GM13976 (cell line): ENCODE results near the gene IL32.
A peak's percentile ranks its signal among the peaks of the same experiment; 100 is the strongest.

Experiments used
- DNase-seq: peaks from one replicate; pipeline ENCODE4 v3.0.0; 2012; ENCODE audit warnings: low spot score
- in situ Hi-C: fragments of 300-500 bp; cut with MboI; formaldehyde crosslinking; loops from one replicate; pipeline ENCODE4 v1.12.0; 2022; ENCODE audit warnings: low sequenced_read_pairs, mixed read lengths, inconsistent platforms; ENCODE audit not compliant: unreplicated experiment
- TF ChIP-seq, protein P1 (sequence below): IDR thresholded peaks from 2 replicates; pipeline ENCODE4 v1.5.1; 2012; ENCODE audit warnings: borderline replicate concordance, mild to moderate bottlenecking; ENCODE audit not compliant: insufficient read depth; ENCODE audit errors: extremely low read depth, missing control alignments, control extremely low read depth

The IL32 gene, protein sequence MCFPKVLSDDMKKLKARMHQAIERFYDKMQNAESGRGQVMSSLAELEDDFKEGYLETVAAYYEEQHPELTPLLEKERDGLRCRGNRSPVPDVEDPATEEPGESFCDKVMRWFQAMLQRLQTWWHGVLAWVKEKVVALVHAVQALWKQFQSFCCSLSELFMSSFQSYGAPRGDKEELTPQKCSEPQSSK

DNA sequence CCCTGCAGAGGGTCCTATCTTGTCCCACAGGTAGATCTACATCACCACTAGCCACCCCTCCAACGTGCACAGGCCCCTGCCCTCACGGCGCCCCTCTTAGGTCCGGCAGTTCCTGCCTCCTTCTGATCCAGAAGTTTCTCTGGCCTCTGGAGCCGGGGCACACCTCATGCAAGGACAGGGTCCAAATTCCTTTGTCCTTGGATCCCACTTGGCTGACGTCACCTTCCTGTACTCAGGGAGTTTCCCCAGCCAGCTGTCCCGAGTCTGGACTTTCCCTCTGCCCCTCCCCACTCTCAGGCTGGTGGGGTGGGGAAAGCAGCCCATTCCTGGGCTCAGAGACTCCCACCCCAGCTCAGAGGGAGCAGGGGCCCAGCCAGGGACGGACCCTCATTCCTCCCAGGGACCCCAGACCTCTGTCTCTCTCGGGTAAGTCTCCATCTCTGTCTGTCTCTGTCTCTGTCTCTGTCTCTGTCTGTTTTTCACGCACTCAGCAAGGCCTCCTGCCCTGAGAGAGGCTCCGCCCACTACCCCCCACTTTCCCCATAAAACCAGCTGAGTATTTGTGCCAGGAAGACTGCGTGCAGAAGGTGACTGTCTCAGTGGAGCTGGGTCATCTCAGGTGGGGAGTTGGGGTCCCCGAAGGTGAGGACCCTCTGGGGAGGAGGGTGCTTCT lies at the start of gene IL32:
TSS of gene IL32 (plus strand) at position 572 of the 673 bp plus-strand sequence. CDS start 172 bp downstream, outside the sequence.
- DNase-seq, result peak; percentile 77
- in situ Hi-C loops, result loop anchor here (10.0 kb wide), 1 partner anchor 60 kb away; no protein-coding TSS in a partner anchor
- TF ChIP-seq, protein P1, sequence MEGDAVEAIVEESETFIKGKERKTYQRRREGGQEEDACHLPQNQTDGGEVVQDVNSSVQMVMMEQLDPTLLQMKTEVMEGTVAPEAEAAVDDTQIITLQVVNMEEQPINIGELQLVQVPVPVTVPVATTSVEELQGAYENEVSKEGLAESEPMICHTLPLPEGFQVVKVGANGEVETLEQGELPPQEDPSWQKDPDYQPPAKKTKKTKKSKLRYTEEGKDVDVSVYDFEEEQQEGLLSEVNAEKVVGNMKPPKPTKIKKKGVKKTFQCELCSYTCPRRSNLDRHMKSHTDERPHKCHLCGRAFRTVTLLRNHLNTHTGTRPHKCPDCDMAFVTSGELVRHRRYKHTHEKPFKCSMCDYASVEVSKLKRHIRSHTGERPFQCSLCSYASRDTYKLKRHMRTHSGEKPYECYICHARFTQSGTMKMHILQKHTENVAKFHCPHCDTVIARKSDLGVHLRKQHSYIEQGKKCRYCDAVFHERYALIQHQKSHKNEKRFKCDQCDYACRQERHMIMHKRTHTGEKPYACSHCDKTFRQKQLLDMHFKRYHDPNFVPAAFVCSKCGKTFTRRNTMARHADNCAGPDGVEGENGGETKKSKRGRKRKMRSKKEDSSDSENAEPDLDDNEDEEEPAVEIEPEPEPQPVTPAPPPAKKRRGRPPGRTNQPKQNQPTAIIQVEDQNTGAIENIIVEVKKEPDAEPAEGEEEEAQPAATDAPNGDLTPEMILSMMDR, result no peak

DNA sequence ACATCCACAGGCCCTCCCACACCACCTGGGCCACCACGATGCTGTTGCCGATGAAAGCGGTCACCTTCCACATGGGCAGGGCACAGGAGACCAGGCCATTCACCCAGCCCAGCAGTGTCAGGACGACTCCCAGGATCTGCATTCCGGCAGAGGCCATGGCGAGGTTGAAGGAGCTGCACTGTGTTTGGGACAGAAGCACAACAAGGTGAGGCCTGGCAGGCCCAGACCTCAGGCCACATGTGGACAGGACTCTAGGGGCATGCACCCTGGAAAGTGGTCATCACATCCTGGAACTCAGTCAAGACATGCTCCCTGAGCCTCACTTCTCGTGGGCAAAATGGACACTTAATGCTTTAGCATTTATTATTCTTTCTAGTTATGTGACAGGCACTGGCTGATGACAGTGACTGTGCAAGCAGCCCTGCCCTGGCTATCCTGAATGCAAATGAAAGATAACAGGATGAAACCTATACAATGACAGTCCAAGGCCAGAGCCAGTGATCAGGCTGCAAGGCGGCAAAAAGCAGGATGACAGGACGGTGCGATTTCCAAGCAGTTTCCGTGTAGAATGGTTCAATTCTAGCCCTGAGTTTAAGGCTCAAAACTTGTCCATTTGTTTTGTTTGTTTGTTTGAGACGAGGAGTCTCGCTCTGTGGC lies 49.4 kb upstream of the IL32 start:
- no peak for DNase-seq
- in situ Hi-C loops, result no loop called here

DNA sequence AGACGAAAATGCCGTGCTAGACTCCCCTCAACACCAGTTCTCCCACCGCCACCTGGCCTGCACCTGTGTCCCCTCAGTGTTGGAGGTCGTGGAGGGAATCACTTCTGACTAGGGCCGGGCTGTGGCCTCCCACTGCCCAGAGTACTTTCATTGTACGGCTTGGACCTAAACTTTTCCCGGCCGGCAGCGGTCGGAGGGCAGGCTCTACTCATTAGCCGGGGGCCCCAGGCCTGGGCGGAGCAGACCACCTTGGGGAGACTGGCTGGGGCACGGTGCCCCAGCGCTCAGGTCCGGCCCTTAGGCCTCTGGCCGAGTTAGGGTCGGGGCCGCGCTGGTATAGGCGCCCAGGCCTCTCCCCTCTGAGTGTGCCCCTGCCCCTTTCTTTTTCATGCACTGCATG lies 48.1 kb upstream of the IL32 start:
- TF ChIP-seq, protein P1, result no peak
- DNase-seq, result no peak
- in situ Hi-C loops, result no loop called here

More for the DNA sequence above, 49.4 kb upstream of the IL32 start:
- TF ChIP-seq, protein P1, result no peak

DNA sequence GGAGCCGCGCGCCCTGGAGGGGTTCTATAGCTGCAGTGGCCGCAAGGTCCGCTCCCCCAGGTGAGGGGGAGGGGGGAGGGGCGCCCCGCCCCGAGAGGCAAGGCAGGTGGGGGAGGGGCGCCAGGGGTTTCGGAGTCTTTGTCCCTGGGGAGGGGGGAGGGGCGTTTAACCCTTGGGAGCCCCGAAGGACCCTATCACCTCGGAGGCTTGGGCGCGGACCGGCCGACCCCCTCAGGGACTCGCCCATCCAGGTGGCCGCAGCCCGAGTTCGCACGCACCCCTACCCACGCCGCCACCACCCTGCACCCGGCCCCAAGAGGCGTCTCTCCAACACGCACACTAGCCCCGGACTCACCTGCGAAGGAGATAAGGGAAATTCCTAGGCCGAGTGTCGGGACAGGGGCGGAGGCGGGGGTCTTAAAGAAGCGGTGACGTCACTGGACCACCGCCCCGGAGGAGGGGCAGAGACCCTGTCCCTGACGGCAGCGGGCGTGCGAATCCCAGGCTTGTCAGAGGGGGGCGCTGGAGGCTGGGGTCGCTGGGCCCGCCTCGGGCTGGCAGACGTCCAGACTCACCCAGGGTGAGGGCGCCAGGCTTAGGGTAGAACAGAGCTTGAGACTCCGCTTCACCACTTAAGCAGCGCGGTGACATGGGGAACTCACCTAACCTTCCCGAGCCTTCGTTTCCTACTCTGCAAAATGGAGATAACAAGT lies 47.5 kb upstream of the IL32 start, which contains the start of gene CLDN6:
TSS of gene CLDN6 (minus strand) at position 390 of the 713 bp plus-strand sequence. CDS start 2,162 bp downstream, outside the sequence.
- in situ Hi-C loops, result no loop called here
- DNase-seq, result no peak
- TF ChIP-seq, protein P1, result peak; percentile 47

DNA sequence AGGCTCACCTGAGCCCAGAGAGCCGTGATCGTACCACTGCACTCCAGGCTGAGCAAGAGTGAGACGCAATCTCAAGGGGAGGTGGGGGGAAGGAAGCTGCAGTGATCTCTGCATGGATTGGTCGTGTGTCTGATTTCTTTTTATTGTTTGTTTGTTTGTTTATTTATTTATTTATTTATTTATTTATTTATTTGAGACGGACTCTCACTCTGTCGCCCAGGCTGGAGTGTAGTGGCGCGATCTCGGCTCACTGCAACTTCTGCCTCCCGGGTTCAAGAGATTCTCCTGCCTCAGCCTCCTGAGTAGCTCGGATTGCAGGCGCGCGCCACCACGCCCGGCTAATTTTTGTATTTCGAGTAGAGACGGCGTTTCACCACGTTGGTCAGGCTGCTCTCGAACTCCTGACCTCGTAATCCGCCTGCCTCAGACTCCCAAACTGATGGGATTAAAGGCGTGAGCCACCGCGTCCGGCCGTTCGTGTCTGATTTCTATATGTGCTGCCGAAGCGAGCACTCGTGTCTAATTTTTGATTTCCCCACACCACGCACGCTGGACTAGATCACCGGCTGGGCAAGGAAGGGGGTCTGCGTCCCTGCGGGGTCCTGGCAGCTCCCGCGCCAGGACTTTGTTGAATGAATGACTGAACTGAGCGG lies 45.7 kb upstream of the IL32 start:
- TF ChIP-seq, protein P1, result no peak
- DNase-seq, result no peak
- in situ Hi-C loops, result no loop called here

DNA sequence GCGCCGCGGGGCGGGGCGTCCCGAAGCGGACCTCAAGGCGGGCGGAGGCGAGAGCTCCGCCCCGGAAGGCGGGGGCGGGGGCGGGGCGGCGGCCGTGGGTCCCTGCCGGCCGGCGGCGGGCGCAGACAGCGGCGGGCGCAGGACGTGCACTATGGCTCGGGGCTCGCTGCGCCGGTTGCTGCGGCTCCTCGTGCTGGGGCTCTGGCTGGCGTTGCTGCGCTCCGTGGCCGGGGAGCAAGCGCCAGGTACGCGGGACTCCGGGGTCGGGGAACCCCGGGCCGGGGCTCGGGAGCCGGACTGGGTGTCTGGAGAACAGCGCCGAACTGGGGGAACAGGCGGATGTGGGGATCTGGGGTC lies 45.2 kb upstream of the IL32 start, which contains the start of gene TNFRSF12A:
TSS of gene TNFRSF12A (plus strand) at position 122 of the 357 bp plus-strand sequence. CDS start at position 152, 30 bp downstream.
- TF ChIP-seq, protein P1, result no peak
- peak; percentile 93 for DNase-seq
- in situ Hi-C loops, result no loop called here
